CD14-positive monocyte (primary cell): ENCODE measurements around the gene CRCP. TPM values are rescaled to one million over a fixed set of nuclear protein-coding genes. Genes with fewer than 3 reads are reported as not detected.

Experiments used
- DNase-seq, 3 donors: peaks; one replicate each; pipeline ENCODE4 v3.0.0-alpha.2; 2011 to 2022
- H2AFZ ChIP-seq: 2 replicates; pipeline ENCODE4 v1.6.0; 2012; ENCODE audit warnings: mild to moderate bottlenecking, low read depth, low read length, inconsistent platforms; ENCODE audit not compliant: insufficient read depth, poor library complexity, severe bottlenecking
- H3K27ac ChIP-seq, 2 donors: 1 replicate in 1 of 2; 2 replicates in 1 of 2; pipeline ENCODE4 v1.5.1; 2012 to 2013; ENCODE audit warnings: low read length in 2 of 2, control low read depth in 1 of 2, inconsistent platforms in 1 of 2, low read depth in 1 of 2, mild to moderate bottlenecking in 1 of 2
- H3K27me3 ChIP-seq, 2 donors: one replicate each; pipeline versions ENCODE4 v1.6.0 to v1.6.1; 2011 to 2013; ENCODE audit warnings: low read length in 2 of 2; ENCODE audit not compliant: control insufficient read depth in 2 of 2, insufficient read depth in 2 of 2
- H3K36me3 ChIP-seq, 2 donors: replicated peaks in 1 of 2; 1 replicate in 1 of 2; 2 replicates in 1 of 2; pipeline versions ENCODE4 v1.5.1 to v1.6.1; 2012 to 2013; ENCODE audit warnings: low read length in 2 of 2, control low read depth in 1 of 2, inconsistent platforms in 1 of 2, mild to moderate bottlenecking in 1 of 2; ENCODE audit not compliant: insufficient read depth in 2 of 2, control insufficient read depth in 1 of 2
- H3K4me1 ChIP-seq, 2 donors: 1 replicate in 1 of 2; 2 replicates in 1 of 2; pipeline versions ENCODE4 v1.5.1 to v1.6.1; 2012 to 2013; ENCODE audit warnings: low read length in 2 of 2, control low read depth in 1 of 2, inconsistent platforms in 1 of 2, mild to moderate bottlenecking in 1 of 2, moderate library complexity in 1 of 2; ENCODE audit not compliant: insufficient read depth in 2 of 2, control insufficient read depth in 1 of 2
- H3K4me2 ChIP-seq: replicated peaks from 2 replicates; pipeline ENCODE3; 2012; ENCODE audit warnings: low read length, moderate library complexity, mild to moderate bottlenecking; ENCODE audit not compliant: poor library complexity, severe bottlenecking; ENCODE audit errors: extremely low read depth
- H3K4me3 ChIP-seq, 3 experiments: fragments of 200-600 bp in 1 of 3; sonication (generic) in 1 of 3; replicated peaks in 1 of 3; 1 replicate in 2 of 3; 2 replicates in 1 of 3; pipeline ENCODE4 v1.5.1; 2011 to 2013; ENCODE audit warnings: low read length in 3 of 3, mild to moderate bottlenecking in 3 of 3, control low read depth in 2 of 3, low read depth in 2 of 3, inconsistent platforms in 1 of 3, moderate library complexity in 1 of 3
- H3K79me2 ChIP-seq: 2 replicates; pipeline ENCODE4 v1.6.0; 2012; ENCODE audit warnings: mild to moderate bottlenecking, control low read depth, inconsistent platforms, low read length, moderate library complexity; ENCODE audit not compliant: insufficient read depth
- H3K9ac ChIP-seq: 2 replicates; pipeline ENCODE4 v1.6.0; 2017; ENCODE audit warnings: low read length, mild to moderate bottlenecking; ENCODE audit not compliant: insufficient read depth, poor library complexity, severe bottlenecking
- H3K9me3 ChIP-seq, 2 donors: replicated peaks in 1 of 2; 1 replicate in 1 of 2; 2 replicates in 1 of 2; pipeline versions ENCODE4 v1.5.1 to v1.6.1; 2012 to 2013; ENCODE audit warnings: low read length in 2 of 2, control low read depth in 1 of 2; ENCODE audit not compliant: control insufficient read depth in 1 of 2, insufficient read depth in 1 of 2
- H4K20me1 ChIP-seq: 2 replicates; pipeline ENCODE4 v1.6.0; 2012; ENCODE audit warnings: mild to moderate bottlenecking, low read length, control low read depth, moderate library complexity; ENCODE audit not compliant: insufficient read depth
- H3K27ac Mint-ChIP-seq, 7 donors: one replicate each; pipeline ENCODE4 v1.8.0; 2020; ENCODE audit warnings: mild to moderate bottlenecking in 7 of 7, mixed read lengths in 7 of 7, moderate library complexity in 6 of 7, inconsistent platforms in 2 of 7
- H3K27me3 Mint-ChIP-seq, 3 donors: one replicate each; pipeline ENCODE4 v1.8.0; 2021 to 2022; ENCODE audit warnings: low read depth in 3 of 3, mild to moderate bottlenecking in 3 of 3, mixed read lengths in 3 of 3, moderate library complexity in 3 of 3, inconsistent platforms in 1 of 3
- H3K36me3 Mint-ChIP-seq, 2 donors: one replicate each; pipeline ENCODE4 v1.8.0; 2020; ENCODE audit warnings: mixed read lengths in 2 of 2, inconsistent platforms in 1 of 2, mild to moderate bottlenecking in 1 of 2
- H3K4me1 Mint-ChIP-seq: one replicate; pipeline ENCODE4 v1.8.0; 2020; ENCODE audit warnings: mild to moderate bottlenecking, mixed read lengths
- H3K4me3 Mint-ChIP-seq, 2 donors: one replicate each; pipeline ENCODE4 v1.8.0; 2020; ENCODE audit warnings: mild to moderate bottlenecking in 2 of 2, mixed read lengths in 2 of 2, moderate library complexity in 1 of 2
- H3K9me3 Mint-ChIP-seq, 7 donors: one replicate each; pipeline ENCODE4 v1.8.0; 2020 to 2022; ENCODE audit warnings: mixed read lengths in 7 of 7, mild to moderate bottlenecking in 6 of 7, moderate library complexity in 6 of 7, inconsistent platforms in 2 of 7
- WGBS: methylation state at CpG from one replicate; pipeline ENCODE4 v1.1.5; 2013; ENCODE audit warnings: missing lambda C conversion rate; ENCODE audit not compliant: insufficient coverage; 5-methylcytosine and 5-hydroxymethylcytosine counted together
- intact Hi-C, 2 donors: fragments of 100-400 bp; cut with micrococcal nuclease; formaldehyde crosslinking; loops; one replicate each; pipeline versions ENCODE4 v1.15.0 to v1.15.1; 2023
- polyA plus RNA-seq, 3 donors: library from polyadenylated mRNA; depleted of rRNA in 1 of 3; unstranded in 2 of 3; stranded (reverse) in 1 of 3; fragments of 300-500 nt in 2 of 3; fragments of >200 nt in 1 of 3; fragmentation: Illumina TruSeq in 2 of 3; gene quantifications; 1 replicate in 2 of 3; 2 replicates in 1 of 3; pipeline ENCODE4 v1.2.3, GENCODE V29; 2012 to 2021
- TF ChIP-seq, protein P1 (sequence below): fragments of 200-600 bp; IDR thresholded peaks from one replicate; pipeline ENCODE4 v1.8.0; 2022; ENCODE audit warnings: antibody characterized with exemption, mild to moderate bottlenecking

CRCP gene
- polyA plus RNA-seq, 3 donors = 14.0 to 19.9 (median 15.5) TPM

DNA sequence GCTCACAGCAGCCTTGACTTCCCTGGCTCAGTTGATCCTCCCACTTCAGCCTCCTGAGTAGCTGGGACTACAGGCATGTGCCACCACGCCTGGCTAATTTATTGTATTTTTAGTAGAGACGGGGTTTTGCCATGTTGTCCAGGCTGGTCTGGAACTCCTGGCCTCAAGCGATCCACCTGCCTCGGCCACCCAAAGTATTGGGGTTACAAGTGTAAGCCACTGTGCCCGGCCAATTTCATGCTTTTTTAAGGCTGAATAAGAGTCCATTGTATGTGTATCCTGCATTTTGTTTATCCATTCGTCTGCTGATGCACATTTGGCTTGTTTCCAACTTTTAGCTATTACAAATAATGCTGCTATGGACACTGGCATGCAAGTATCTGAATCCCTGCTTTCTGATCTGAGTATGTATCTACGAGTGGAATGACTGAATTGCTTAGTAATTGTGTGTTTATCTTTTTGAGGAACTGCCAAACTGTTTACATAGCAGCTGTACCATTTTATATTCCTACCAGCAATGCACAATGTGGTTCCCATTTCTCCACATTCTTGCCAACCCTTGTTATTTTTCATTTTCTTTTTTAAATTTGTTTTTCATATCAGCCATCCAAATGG lies 53.2 kb downstream of the CRCP start:
- Mint-ChIP-seq H3K9me3 (peaks cover 0 to 4% (median 0%) of the 10 kb centered on the region in 7 donors), H3K27me3 (peaks cover 0 to 3% (median 2%) of the 10 kb centered on the region in 3 donors), H3K4me3 (no peak overlapping the region), H3K27ac (no peak overlapping the region), H3K4me1 (peaks cover 4% of the 10 kb centered on the region), H3K36me3 (no peaks in the 10 kb centered on the region)
- no peaks in the 10 kb centered on the region for H3K36me3 ChIP-seq
- no peaks in the 10 kb centered on the region for H3K4me1 ChIP-seq
- 100% methylated on average over 3 of the region's 7 CpGs for WGBS
- no peaks in the 10 kb centered on the region for H3K9me3 ChIP-seq
- H3K27me3 ChIP-seq = no peaks in the 10 kb centered on the region
- intact Hi-C loops = no loop called here
- no peak overlapping the region for H3K4me3 ChIP-seq
- no peak overlapping the region for H3K4me2 ChIP-seq
- H3K79me2 ChIP-seq = no peaks in the 10 kb centered on the region
- no peak overlapping the region for H3K9ac ChIP-seq
- H2AFZ ChIP-seq = no peak overlapping the region
- H3K27ac ChIP-seq = no peak overlapping the region
- no peaks in the 10 kb centered on the region for H4K20me1 ChIP-seq
- DNase-seq = no peak
- TF ChIP-seq, protein P1, sequence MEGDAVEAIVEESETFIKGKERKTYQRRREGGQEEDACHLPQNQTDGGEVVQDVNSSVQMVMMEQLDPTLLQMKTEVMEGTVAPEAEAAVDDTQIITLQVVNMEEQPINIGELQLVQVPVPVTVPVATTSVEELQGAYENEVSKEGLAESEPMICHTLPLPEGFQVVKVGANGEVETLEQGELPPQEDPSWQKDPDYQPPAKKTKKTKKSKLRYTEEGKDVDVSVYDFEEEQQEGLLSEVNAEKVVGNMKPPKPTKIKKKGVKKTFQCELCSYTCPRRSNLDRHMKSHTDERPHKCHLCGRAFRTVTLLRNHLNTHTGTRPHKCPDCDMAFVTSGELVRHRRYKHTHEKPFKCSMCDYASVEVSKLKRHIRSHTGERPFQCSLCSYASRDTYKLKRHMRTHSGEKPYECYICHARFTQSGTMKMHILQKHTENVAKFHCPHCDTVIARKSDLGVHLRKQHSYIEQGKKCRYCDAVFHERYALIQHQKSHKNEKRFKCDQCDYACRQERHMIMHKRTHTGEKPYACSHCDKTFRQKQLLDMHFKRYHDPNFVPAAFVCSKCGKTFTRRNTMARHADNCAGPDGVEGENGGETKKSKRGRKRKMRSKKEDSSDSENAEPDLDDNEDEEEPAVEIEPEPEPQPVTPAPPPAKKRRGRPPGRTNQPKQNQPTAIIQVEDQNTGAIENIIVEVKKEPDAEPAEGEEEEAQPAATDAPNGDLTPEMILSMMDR = no peak

- intact Hi-C loops = no loop called here
- H4K20me1 ChIP-seq = no peaks in the 10 kb centered on the region
- peaks cover 2 to 4% (median 3%) of the 10 kb centered on the region in 3 donors for H3K27me3 Mint-ChIP-seq
- H3K4me1 Mint-ChIP-seq = peaks cover 4% of the 10 kb centered on the region
- no peak overlapping the region for H3K27ac Mint-ChIP-seq
- no peak overlapping the region for H3K9ac ChIP-seq
- DNase-seq = no peak
- H3K27ac ChIP-seq = no peak overlapping the region
- WGBS = 100% methylated on average over 1 of the region's 2 CpGs
- no peaks in the 10 kb centered on the region for H3K79me2 ChIP-seq
- H3K36me3 Mint-ChIP-seq = no peaks in the 10 kb centered on the region
- no peak overlapping the region for H3K4me3 ChIP-seq
- no peaks in the 10 kb centered on the region for H3K9me3 ChIP-seq
- H3K9me3 Mint-ChIP-seq = peaks cover 0 to 4% (median 0%) of the 10 kb centered on the region in 7 donors
- no peak overlapping the region for H3K4me3 Mint-ChIP-seq
- no peaks in the 10 kb centered on the region for H3K36me3 ChIP-seq
- H3K4me1 ChIP-seq = no peaks in the 10 kb centered on the region
- no peak overlapping the region for H2AFZ ChIP-seq
- TF ChIP-seq, protein P1 = no peak
- no peaks in the 10 kb centered on the region for H3K27me3 ChIP-seq
- H3K4me2 ChIP-seq = no peak overlapping the region
Measured at GRCh38 chr7:66169616-66170015, 55.0 kb downstream of the CRCP start.
